Fibroblast of pulmonary artery (primary cell): ENCODE measurements around the gene PRDM16.
A peak's percentile ranks its signal among the peaks of the same experiment; 100 is the strongest.

Source experiments
- DNase-seq: peaks from one replicate; pipeline ENCODE4 v3.0.0-alpha.2; 2010; ENCODE audit warnings: low read depth
- H3K4me3 ChIP-seq: replicated peaks from 2 replicates; pipeline ENCODE4 v1.5.1; 2011; ENCODE audit warnings: low read depth, mild to moderate bottlenecking, control low read depth, low read length, moderate library complexity
- CTCF ChIP-seq: IDR thresholded peaks from 2 replicates; pipeline ENCODE4 v1.5.1; 2011; ENCODE audit warnings: mild to moderate bottlenecking, control low read depth, low read length, inconsistent platforms; ENCODE audit errors: missing control alignments

PRDM16 gene

DNA sequence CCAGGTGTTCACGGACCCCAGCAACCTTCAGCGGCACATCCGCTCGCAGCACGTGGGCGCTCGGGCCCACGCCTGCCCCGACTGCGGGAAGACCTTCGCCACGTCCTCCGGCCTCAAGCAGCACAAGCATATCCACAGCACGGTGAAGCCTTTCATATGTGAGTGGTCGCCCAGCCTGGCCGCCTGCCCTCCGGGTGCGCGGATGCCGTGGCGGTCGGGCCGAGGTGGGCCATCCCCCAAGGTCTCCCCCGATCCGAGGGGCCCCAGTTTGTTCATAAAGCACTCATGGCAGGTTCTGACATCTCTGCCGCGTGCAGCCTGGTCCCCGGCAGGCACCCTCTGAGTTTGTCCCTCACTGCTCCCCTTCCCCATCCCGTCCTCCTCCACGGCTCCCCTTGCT, 336.5 kb downstream of the PRDM16 start:
- H3K4me3 ChIP-seq, result no peak overlapping the region
- no peak for DNase-seq
- no peak for TF ChIP-seq CTCF

GRCh38 chr1:3405974-3406867, 337.2 kb downstream of the PRDM16 start:
- no peak overlapping the region for H3K4me3 ChIP-seq
- TF ChIP-seq CTCF, result no peak
- DNase-seq, result no peak

GRCh38 chr1:3407021-3407420, 338.0 kb downstream of the PRDM16 start:
- no peak for TF ChIP-seq CTCF
- H3K4me3 ChIP-seq, result no peak overlapping the region

GRCh38 chr1:3408751-3409266, 339.8 kb downstream of the PRDM16 start:
- no peak for DNase-seq
- no peak overlapping the region for H3K4me3 ChIP-seq
- TF ChIP-seq CTCF, result no peak

More at GRCh38 chr1:3407021-3407420, 338.0 kb downstream of the PRDM16 start:
- DNase-seq, result no peak

GRCh38 chr1:3409366-3410141, 340.6 kb downstream of the PRDM16 start:
- no peak for DNase-seq
- no peak for TF ChIP-seq CTCF
- H3K4me3 ChIP-seq, result no peak overlapping the region

DNA sequence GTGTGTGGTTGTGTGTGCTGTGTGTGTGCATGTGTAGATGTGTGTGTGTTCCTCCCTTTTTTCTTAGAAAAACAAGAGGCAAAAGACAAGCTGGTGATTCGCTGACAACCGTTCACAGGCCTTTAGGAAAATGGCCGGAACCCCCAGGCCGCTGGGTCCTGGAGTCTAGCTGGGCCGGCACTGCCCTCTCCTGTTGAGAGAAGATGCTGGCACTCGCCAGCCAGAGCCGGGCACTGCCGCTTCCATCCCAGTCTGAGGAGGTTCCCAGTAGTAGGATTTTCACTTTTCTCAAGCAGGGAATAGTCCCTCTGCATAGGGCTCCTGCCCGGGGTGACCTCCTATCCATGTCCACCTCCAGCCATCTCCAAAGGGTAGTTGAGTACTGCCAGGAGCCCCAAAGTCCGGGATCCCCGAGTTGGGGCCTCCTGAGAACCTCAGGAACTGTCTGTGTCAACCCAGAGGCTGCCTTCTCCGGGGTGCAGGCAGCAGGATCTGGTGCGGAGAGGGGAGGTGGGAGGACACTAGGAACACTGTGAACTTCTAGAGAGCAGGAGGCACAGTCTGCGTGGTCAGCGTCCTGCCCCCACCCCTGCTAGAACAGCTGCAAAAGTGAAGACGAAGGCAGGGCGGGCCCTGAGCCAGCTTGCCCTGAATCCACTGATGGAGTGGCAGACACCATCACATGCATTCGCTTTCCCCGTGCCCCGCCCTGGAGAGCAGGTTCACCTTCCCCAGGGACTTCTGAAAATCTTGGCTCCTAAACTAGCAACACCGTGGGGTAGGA, 341.3 kb downstream of the PRDM16 start:
- TF ChIP-seq CTCF, result peak; percentile 37
- peak; percentile 41 for DNase-seq
- no peak overlapping the region for H3K4me3 ChIP-seq
